GM21825 (cell line): ENCODE results near the gene TSPAN9.

Experiments
- ATAC-seq: cut with Tn5 transposase; IDR thresholded peaks from one replicate; pipeline ENCODE4 v1.9.1; 2021; ENCODE audit warnings: mild to moderate bottlenecking, moderate library complexity; ENCODE audit not compliant: unreplicated experiment

TSPAN9 gene

DNA sequence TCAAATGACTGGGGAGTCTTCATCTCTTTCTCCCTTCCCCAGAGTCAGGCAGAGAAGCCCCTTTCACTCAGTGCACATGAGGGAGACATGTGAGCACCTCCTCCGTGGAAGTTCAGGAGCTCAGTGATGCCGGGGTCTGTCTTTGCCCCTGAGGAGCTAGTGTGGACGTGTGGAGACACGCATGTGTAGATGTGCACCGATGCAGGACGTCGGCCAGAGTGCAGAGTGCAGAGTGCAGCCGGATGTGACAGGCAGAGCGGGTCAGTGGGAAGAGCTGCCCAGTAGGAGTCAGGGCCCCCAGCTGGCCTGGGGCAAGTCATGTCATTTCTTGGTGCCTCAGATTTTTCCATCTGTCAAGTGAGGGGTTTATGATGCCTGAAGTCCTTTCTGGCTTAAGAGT, 20.7 kb downstream of the TSPAN9 start:
- ATAC-seq, result no peak

GRCh38 chr12:3098436-3098835, 21.3 kb downstream of the TSPAN9 start:
- no peak for ATAC-seq

DNA sequence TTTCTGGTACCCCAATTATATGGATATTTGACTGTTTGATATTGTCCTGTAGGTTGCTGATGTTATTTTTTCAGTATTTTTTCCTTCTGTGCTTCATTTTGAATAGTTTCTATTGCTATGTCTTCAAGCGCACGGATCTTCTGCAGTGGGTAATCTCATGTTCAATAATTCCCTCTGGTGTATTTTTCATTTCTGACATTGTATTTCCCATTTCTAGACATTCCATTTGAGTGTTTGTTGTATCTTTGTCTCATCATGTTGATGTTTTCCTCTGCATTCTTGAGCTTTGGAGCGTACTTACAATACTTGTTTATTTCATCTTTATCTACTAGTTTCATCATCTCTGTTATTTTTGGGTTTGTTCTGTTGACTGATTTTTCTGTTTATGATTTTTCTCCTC, 22.0 kb downstream of the TSPAN9 start:
- no peak for ATAC-seq

DNA sequence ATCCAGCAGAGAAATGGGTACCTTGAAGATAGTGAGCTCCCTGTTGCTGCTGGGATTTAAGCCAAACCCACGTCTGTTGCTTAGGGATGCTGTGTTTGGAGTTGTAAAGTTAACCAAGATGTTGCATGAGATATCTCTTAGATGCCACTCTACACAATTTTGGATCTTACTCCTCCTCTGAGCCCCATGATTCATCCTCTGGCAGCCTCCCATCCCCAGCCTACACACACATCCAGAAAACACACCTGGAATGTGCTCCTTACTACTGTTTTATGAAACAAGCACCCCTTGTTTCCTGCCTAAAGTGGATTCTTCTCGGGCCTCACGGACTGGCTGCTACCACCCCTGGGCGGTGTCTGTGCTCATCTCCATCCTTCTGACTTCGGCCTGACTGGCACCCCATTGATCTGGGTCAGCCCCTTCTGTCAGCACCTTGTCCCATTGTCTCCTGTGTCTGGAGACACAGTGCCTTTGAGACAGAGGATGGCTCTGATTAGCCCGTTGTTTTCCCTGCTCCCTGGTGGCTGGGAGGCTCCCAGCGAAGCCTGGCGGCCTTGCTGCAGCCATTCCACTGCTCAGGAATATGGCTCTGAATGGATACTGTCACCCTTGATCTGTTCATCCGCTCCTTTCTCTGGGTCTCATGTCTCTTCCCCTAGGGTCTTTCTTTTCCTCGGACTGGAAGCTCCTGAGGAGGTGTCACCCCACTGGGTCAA, 24.3 kb downstream of the TSPAN9 start:
- ATAC-seq, result no peak

- ATAC-seq, result no peak
Observed at GRCh38 chr12:3102771-3103410, 25.7 kb downstream of the TSPAN9 start.

- ATAC-seq, result no peak
Observed at GRCh38 chr12:3103806-3104205, 26.6 kb downstream of the TSPAN9 start.

DNA sequence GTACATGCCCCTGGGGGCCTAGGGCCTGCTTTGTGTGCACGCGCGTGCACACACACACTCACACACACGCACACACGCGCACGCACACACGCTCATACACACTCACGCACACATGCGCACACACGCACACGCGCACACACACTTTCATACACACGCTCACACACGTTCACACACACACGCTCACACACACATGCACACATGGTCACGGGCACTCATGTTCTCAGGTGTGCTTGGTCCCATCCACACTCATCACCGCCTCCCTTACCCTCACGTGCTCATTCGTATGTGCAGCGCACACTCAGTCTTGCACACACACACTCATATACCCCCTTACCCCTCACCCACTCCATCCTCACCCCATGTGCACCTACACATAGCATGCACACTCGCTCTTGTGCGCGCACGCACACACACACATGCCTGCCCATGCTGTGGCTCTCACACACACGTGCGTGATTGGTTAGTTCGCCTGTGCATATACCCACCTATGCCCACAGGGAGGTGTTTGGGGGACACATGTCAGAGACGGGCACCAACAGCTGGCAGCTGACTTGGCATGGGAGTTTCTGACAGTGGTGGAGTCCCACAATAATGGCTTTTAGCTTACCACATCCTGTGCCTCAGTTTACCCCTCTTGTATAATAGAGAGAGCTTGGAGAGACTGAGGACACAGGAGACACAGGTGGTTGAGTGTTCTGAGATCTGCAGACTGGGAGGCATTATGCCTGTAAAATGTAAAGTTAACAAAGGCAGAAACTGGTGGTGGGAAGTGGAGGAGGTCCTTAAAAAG, 28.7 kb downstream of the TSPAN9 start:
- no peak for ATAC-seq

DNA sequence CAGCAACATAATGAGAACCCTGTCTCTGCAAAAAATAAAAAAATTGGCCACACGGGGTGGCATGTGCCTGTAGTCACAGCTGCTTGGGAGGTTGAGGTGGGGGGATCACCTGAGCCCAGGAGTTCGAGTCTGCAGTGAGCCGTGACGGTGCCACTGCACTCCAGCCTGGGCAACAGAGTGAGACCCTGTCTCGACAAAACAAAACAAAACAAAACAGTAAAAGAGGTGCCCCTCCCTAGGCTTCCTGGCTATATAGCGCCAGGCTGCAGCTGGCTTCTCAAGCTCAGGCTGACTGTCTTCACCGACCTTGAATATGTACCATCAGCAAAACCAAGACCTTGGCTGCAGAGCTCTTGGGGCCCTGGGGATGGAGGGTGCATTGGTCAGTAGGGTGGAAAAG, 29.4 kb downstream of the TSPAN9 start:
- no peak for ATAC-seq

DNA sequence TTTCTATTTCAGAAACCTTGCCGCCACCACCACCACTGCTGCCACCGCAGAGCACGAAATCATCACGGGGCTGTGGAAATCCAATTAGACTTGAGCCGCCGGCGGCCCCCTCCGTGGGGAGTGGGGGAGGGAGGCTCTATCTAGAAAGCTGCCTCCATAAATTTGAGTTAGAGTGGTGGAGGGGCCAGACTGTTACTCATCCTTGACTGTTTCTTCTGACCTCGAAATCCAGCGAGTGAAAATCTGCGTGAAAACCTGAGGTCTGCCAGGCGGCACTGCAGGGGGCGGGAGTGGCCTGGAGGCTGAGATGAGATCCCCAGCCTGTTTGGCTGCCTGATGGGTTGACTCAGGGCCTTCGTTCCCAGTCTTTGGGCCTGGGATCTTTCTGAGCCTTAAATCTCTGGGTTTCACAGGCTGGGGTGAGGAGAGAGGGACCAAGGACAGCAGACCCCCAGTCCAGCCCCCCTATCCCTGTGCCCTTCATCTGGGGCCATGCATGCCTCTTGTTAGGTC, 29.9 kb downstream of the TSPAN9 start:
- ATAC-seq, result no peak

GRCh38 chr12:3107954-3108353, 30.8 kb downstream of the TSPAN9 start:
- ATAC-seq, result no peak

- ATAC-seq, result no peak
Observed at GRCh38 chr12:3110578-3110977, 33.4 kb downstream of the TSPAN9 start.

- no peak for ATAC-seq
Observed at GRCh38 chr12:3113671-3114325, 36.6 kb downstream of the TSPAN9 start.

DNA sequence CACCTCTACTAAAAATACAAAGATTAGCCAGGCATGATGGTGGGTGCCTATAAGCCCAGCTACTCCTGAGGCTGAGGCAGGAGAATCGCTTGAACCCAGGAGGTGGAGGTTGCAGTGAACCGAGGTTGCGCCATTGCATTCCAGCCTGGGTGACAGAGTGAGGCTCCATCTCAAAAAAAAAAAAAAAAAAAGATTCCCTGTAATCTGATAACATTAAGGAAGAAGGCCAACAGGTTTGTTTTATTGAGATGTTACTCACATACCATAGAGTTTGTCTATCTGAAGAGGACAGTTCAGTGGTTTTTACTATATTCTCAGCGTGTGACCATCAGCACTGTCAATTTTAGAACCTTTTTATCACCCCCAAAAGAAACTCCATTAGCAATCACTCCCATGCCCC, 37.5 kb downstream of the TSPAN9 start:
- ATAC-seq, result no peak

- no peak for ATAC-seq
Observed at GRCh38 chr12:3115078-3115477, 37.9 kb downstream of the TSPAN9 start.

GRCh38 chr12:3116106-3116844, 39.1 kb downstream of the TSPAN9 start:
- ATAC-seq, result no peak

DNA sequence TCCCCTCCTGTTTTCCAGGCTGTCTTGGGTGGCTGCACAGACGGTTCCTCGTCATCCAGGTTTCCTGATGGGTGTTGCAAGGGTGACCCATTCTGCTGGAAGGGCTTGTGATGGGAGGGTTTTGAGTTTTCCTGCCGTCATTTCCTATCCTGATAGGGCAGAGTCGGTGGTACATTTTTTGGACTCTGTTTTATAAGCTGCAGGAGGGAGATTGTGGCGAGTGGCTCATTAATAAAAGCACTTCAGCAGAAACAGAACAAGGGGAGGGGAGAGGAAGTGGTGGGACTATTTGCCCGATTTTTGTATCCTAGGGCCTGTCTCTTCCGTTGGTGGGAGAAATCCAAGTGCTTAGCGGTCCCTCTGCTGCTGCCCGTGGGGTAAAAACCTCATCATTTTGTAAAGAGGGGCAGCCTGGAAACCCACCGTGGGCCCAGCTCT, 40.0 kb downstream of the TSPAN9 start:
- no peak for ATAC-seq

DNA sequence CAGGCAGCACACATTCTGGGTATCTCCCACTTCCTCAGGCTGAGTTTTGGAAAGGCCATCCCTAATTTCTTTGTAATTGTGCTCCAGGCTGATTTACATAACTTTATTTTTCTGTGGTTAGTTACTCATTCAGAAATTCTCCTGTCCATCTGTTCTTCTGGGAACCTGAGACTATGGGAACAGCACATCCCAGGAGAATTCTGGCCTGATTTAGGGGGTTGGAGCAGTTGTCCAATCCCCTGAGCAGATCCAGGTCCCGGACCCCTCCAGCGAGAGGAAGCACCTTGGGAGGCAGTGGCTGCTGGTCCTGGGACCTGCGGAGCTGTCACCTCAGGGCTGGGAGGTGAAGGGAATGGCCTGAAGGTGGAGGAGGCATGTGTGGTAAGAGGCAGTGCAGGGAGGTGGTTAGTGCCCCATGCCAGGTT, 40.4 kb downstream of the TSPAN9 start:
- no peak for ATAC-seq

DNA sequence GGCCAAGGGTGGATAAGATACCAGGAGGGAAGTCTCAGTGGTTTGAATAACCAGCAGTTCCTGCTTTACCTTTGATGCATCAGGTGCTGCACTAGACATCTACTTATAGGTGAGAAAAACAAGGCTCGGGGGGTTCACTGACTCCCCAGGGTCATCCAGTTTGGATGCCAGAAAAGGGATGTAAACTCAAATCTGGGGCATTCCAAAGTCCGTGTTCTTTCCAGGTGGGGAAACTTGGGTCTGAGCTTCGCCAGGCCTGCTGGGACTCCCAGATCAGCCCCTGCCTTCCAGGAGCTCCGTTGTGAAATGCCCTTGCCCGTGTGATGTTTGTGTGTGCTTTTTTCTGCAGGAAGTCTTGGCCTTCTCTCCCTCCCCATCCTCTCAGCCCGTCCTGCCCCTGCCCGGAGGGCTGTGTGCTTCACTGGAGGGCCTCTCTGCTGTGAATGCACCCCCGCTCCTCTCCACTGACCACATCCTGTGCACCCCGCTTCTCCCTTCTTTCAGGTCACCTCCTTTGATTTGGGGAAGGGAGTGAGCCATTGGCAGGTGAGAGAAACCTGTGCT, 42.1 kb downstream of the TSPAN9 start:
- ATAC-seq, result no peak

GRCh38 chr12:3119756-3120601, 42.8 kb downstream of the TSPAN9 start:
- ATAC-seq, result no peak
